Bone marrow (tissue), 2 donors: ENCODE data around the gene PLXNA3.

Experiments
- DNase-seq, 2 donors: peaks; one replicate each; lab custom pipeline; 2025; lab: John Stamatoyannopoulos, UW

The PLXNA3 gene

GRCh38 chrX:154458116-154458953 lies at the start of gene PLXNA3:
TSS of gene PLXNA3 (plus strand) at chrX:154458281. CDS start at chrX:154460184, 1,903 bp downstream.
- DNase-seq: peak in 1 of 2 donors; percentile 29

- DNase-seq: no peak
Measured at GRCh38 chrX:154408659-154409221, 49.3 kb upstream of the PLXNA3 start.

GRCh38 chrX:154409222-154409871 lies 48.7 kb upstream of the PLXNA3 start, which contains the start of gene DNASE1L1:
TSS of gene DNASE1L1 (minus strand) at chrX:154409254. CDS start at chrX:154405568, 3,686 bp downstream.
- DNase-seq: peak; percentile 54 to 73

GRCh38 chrX:154411981-154412340 lies 46.1 kb upstream of the PLXNA3 start:
- no peak for DNase-seq

- DNase-seq: peak in 1 of 2 donors; percentile 23
Measured at GRCh38 chrX:154412468-154412867, 45.6 kb upstream of the PLXNA3 start.

- DNase-seq: no peak
Measured at GRCh38 chrX:154413142-154413541, 44.9 kb upstream of the PLXNA3 start.

GRCh38 chrX:154417157-154417556 lies 40.9 kb upstream of the PLXNA3 start:
- no peak for DNase-seq

- no peak for DNase-seq
Measured at GRCh38 chrX:154419189-154419588, 38.9 kb upstream of the PLXNA3 start.

GRCh38 chrX:154419688-154420401 lies 38.2 kb upstream of the PLXNA3 start:
- no peak for DNase-seq

- DNase-seq: no peak
Measured at GRCh38 chrX:154420402-154420756, 37.7 kb upstream of the PLXNA3 start.

GRCh38 chrX:154426916-154427770 lies 30.9 kb upstream of the PLXNA3 start:
- DNase-seq: no peak

- DNase-seq: peak; percentile 39 to 75
Measured at GRCh38 chrX:154428176-154429171, 29.6 kb upstream of the PLXNA3 start, which contains the start of gene ATP6AP1. TSS of gene ATP6AP1 (plus strand) at chrX:154428677. CDS start at chrX:154428693, 16 bp downstream.

GRCh38 chrX:154429711-154430110 lies 28.4 kb upstream of the PLXNA3 start:
- no peak for DNase-seq

- no peak for DNase-seq
Measured at GRCh38 chrX:154430479-154430878, 27.6 kb upstream of the PLXNA3 start.

- peak in 1 of 2 donors; percentile 20 for DNase-seq
Measured at GRCh38 chrX:154430916-154431315, 27.2 kb upstream of the PLXNA3 start.

- DNase-seq: peak; percentile 20 to 26
Measured at GRCh38 chrX:154431341-154431740, 26.7 kb upstream of the PLXNA3 start.

- no peak for DNase-seq
Measured at GRCh38 chrX:154432210-154432609, 25.9 kb upstream of the PLXNA3 start.

- DNase-seq: no peak
Measured at GRCh38 chrX:154433605-154434004, 24.5 kb upstream of the PLXNA3 start.

- no peak for DNase-seq
Measured at GRCh38 chrX:154434394-154435168, 23.5 kb upstream of the PLXNA3 start.
